OCI-LY3 (cell line): ENCODE measurements around the gene UBN1.

Experiments
- CTCF ChIP-seq: fragments of 200-600, 300-600 bp; sonication (generic); IDR thresholded peaks from 2 replicates; pipeline ENCODE4 v1.5.1; 2014; ENCODE audit warnings: antibody characterized with exemption, low read length, low read depth
- EZH2phosphoT487 ChIP-seq: fragments of 200-600 bp; shearing (Covaris generic); IDR thresholded peaks from 2 replicates; pipeline ENCODE4 v1.6.1; 2018; ENCODE audit warnings: antibody characterized with exemption, mixed run types, low read depth

- TF ChIP-seq CTCF (no peak), EZH2phosphoT487 (no peak)
Measured at GRCh38 chr16:4850211-4850610, 2.9 kb downstream of the UBN1 start.
